HUES6 (cell line): Measurements from ENCODE around the gene C5orf15.

Experiments used
- H3K27ac ChIP-seq: 2 replicates; pipeline ENCODE4 v1.7.0; 2013; ENCODE audit warnings: low read depth, mild to moderate bottlenecking, low read length, inconsistent platforms
- H3K27me3 ChIP-seq: 2 replicates; pipeline ENCODE4 v1.6.1; 2013; ENCODE audit warnings: low read length; ENCODE audit not compliant: control insufficient read depth, insufficient read depth
- H3K36me3 ChIP-seq: 2 replicates; pipeline ENCODE4 v1.6.1; 2013; ENCODE audit warnings: low read length; ENCODE audit not compliant: control insufficient read depth, insufficient read depth
- H3K4me1 ChIP-seq: 2 replicates; pipeline ENCODE4 v1.6.1; 2013; ENCODE audit warnings: low read length; ENCODE audit not compliant: control insufficient read depth, insufficient read depth
- H3K4me3 ChIP-seq: 2 replicates; pipeline ENCODE4 v1.5.1; 2013; ENCODE audit warnings: low read depth, low read length
- H3K9ac ChIP-seq: one replicate; pipeline ENCODE4 v1.6.1; 2013; ENCODE audit warnings: mild to moderate bottlenecking, low read length
- H3K9me3 ChIP-seq: 2 replicates; pipeline ENCODE4 v1.6.1; 2013; ENCODE audit warnings: low read depth, low read length; ENCODE audit not compliant: control insufficient read depth, insufficient read depth

The C5orf15 gene

GRCh38 chr5:133935667-133935940 is 32.8 kb downstream of the C5orf15 start:
- no peaks in the 10 kb centered on the region for H3K27me3 ChIP-seq
- H3K9ac ChIP-seq = no peak overlapping the region
- H3K9me3 ChIP-seq = peaks cover 7% of the 10 kb centered on the region; the same call in 1 of the 2 replicates
- H3K4me1 ChIP-seq = no peaks in the 10 kb centered on the region
- no peak overlapping the region for H3K27ac ChIP-seq
- no peaks in the 10 kb centered on the region for H3K36me3 ChIP-seq
- no peak overlapping the region for H3K4me3 ChIP-seq

- Histone ChIP-seq H3K27ac (no peak overlapping the region), H3K36me3 (no peaks in the 10 kb centered on the region), H3K27me3 (no peaks in the 10 kb centered on the region), H3K4me3 (no peak overlapping the region), H3K4me1 (no peaks in the 10 kb centered on the region), H3K9me3 (peaks cover 7% of the 10 kb centered on the region; the same call in 1 of the 2 replicates), H3K9ac (no peak overlapping the region)
Observed at GRCh38 chr5:133934822-133935666, 33.4 kb downstream of the C5orf15 start.

GRCh38 chr5:133934311-133934710 is 34.1 kb downstream of the C5orf15 start:
- no peaks in the 10 kb centered on the region for H3K4me1 ChIP-seq
- H3K36me3 ChIP-seq = no peaks in the 10 kb centered on the region
- H3K27ac ChIP-seq = no peak overlapping the region
- no peaks in the 10 kb centered on the region for H3K27me3 ChIP-seq
- H3K9me3 ChIP-seq = peaks cover 7% of the 10 kb centered on the region; the same call in 1 of the 2 replicates
- H3K4me3 ChIP-seq = no peak overlapping the region
- H3K9ac ChIP-seq = no peak overlapping the region

- no peak overlapping the region for H3K27ac ChIP-seq
- no peak overlapping the region for H3K4me3 ChIP-seq
- H3K9me3 ChIP-seq = peaks cover 7% of the 10 kb centered on the region; the same call in 1 of the 2 replicates
- H3K4me1 ChIP-seq = no peaks in the 10 kb centered on the region
- H3K27me3 ChIP-seq = no peaks in the 10 kb centered on the region
- H3K9ac ChIP-seq = no peak overlapping the region
- H3K36me3 ChIP-seq = no peaks in the 10 kb centered on the region
Observed at GRCh38 chr5:133933670-133934295, 34.6 kb downstream of the C5orf15 start.

GRCh38 chr5:133933169-133933509 is 35.3 kb downstream of the C5orf15 start:
- H3K27me3 ChIP-seq = no peaks in the 10 kb centered on the region
- no peak overlapping the region for H3K4me3 ChIP-seq
- H3K27ac ChIP-seq = no peak overlapping the region
- no peaks in the 10 kb centered on the region for H3K36me3 ChIP-seq
- no peaks in the 10 kb centered on the region for H3K4me1 ChIP-seq
- H3K9ac ChIP-seq = no peak overlapping the region
- peaks cover 7% of the 10 kb centered on the region; the same call in 1 of the 2 replicates for H3K9me3 ChIP-seq

GRCh38 chr5:133932441-133933168 is 35.8 kb downstream of the C5orf15 start:
- Histone ChIP-seq H3K4me3 (no peak overlapping the region), H3K36me3 (no peaks in the 10 kb centered on the region), H3K9ac (no peak overlapping the region), H3K9me3 (peaks cover 7% of the 10 kb centered on the region; the same call in 1 of the 2 replicates), H3K4me1 (no peaks in the 10 kb centered on the region), H3K27ac (no peak overlapping the region), H3K27me3 (no peaks in the 10 kb centered on the region)

GRCh38 chr5:133931546-133931945 is 36.9 kb downstream of the C5orf15 start:
- H3K27me3 ChIP-seq = no peaks in the 10 kb centered on the region
- no peaks in the 10 kb centered on the region for H3K36me3 ChIP-seq
- H3K9me3 ChIP-seq = peaks cover 7% of the 10 kb centered on the region; the same call in 1 of the 2 replicates
- H3K27ac ChIP-seq = no peak overlapping the region
- no peaks in the 10 kb centered on the region for H3K4me1 ChIP-seq
- no peak overlapping the region for H3K9ac ChIP-seq
- no peak overlapping the region for H3K4me3 ChIP-seq

GRCh38 chr5:133930813-133931090 is 37.7 kb downstream of the C5orf15 start:
- Histone ChIP-seq H3K9me3 (no peaks in the 10 kb centered on the region), H3K9ac (no peak overlapping the region), H3K36me3 (no peaks in the 10 kb centered on the region), H3K4me3 (no peak overlapping the region), H3K4me1 (no peaks in the 10 kb centered on the region), H3K27me3 (no peaks in the 10 kb centered on the region), H3K27ac (no peak overlapping the region)

GRCh38 chr5:133930061-133930812 is 38.2 kb downstream of the C5orf15 start:
- H3K9ac ChIP-seq = no peak overlapping the region
- H3K4me1 ChIP-seq = peaks cover 2% of the 10 kb centered on the region; the same call in 1 of the 2 replicates
- no peaks in the 10 kb centered on the region for H3K9me3 ChIP-seq
- no peak overlapping the region for H3K27ac ChIP-seq
- no peaks in the 10 kb centered on the region for H3K27me3 ChIP-seq
- no peak overlapping the region for H3K4me3 ChIP-seq
- H3K36me3 ChIP-seq = no peaks in the 10 kb centered on the region

- Histone ChIP-seq H3K9me3 (no peaks in the 10 kb centered on the region), H3K27ac (no peak overlapping the region), H3K4me1 (peaks cover 9% of the 10 kb centered on the region; the same call in 1 of the 2 replicates), H3K9ac (no peak overlapping the region), H3K36me3 (no peaks in the 10 kb centered on the region), H3K4me3 (no peak overlapping the region), H3K27me3 (no peaks in the 10 kb centered on the region)
Observed at GRCh38 chr5:133928587-133929393, 39.6 kb downstream of the C5orf15 start.
